Measurements from ENCODE around the gene DNAJC21.
A peak's percentile ranks its signal among the peaks of the same experiment; 100 is the strongest.
"Not testable (repeated sequence)": the region's sequence is repeated elsewhere in the genome, so short reads cannot be mapped to it uniquely, and the experiment has no call there.

The DNAJC21 gene

DNA sequence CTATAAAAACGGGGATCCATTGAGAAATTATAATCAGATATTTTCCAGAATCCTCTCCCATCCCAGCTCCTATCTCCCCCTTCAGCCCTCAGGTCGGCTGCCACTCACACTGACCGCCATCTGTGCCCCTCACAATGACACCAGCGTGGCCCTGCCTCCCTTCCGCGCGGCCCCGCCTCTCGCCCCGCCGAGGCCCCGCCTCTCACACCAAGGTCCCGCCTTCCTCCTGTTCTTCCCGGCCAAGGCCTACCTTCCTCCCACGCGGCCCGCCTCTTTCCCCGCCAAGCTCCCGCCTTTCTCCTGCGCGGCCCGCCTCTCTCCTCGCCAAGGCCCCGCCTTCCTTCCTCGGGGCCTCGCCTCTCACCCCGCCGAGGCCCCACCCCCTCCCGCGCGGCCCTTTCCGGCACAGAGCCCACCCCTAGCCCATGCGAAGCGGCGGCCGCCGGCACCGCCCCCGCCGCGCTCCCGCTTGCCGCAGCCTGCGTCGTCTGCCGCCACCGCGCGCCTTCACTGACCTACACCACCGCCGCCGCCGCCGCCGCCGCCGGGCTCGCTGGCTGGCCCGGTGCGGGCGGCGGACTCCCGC lies at the start of gene DNAJC21:
TSS of gene DNAJC21 (plus strand) at position 426 of the 586 bp plus-strand sequence. CDS start 261 bp downstream, outside the sequence.
- peak; percentile 97 to 100 for DNase-seq

DNA sequence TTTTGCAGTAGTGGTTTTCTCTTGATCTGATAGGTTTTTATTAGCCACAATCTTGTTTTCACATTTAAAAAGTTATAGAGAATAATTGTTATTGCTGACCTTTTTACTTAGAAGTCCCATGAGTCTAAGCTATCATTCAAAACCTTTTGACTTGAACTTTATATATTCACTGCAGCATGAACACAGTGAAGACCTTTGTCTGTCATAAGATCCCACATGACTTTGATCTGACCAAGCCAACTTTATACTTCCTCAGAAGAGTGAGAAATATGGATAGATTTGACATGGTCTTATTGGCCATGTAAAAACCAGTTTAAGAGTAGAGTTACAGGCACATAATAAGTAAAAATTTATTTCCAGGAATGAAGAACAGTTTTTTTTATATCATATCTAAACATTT lies 48.1 kb upstream of the DNAJC21 start:
- no peak for DNase-seq

DNA sequence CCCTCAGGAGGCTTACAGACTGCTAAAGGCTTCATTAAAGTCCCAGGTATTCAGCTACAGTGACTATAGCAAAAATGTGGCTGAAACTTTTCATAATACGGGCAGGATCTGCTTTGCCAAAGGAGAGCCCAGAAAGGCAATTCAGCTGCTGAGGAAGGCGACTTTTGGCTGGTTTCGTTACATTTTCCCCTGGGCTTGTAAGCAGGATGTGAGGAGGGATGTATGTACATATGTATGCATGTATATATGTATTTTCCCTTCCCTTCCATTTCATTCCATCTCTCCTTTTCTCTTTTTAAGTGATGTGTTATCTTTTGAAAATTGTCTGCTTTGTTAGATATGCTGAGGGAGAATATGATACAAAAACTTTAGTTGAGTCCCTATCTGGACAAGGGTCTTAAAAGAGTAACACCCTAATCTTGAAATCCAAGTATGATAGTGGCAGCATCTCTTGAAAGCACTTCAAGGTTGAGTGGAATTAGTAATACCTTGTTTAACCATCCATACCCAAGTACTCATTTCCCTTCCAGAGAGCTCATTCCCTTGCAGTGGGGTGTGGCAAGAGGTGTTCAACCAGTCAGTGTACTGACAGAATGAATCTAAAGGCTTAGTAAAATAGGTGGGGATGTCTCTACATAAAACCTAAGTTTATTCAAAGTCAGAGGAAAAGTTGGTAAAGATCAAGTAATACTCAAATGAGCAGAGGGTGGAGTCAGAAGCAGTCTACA lies 42.8 kb upstream of the DNAJC21 start:
- DNase-seq: no peak

DNA sequence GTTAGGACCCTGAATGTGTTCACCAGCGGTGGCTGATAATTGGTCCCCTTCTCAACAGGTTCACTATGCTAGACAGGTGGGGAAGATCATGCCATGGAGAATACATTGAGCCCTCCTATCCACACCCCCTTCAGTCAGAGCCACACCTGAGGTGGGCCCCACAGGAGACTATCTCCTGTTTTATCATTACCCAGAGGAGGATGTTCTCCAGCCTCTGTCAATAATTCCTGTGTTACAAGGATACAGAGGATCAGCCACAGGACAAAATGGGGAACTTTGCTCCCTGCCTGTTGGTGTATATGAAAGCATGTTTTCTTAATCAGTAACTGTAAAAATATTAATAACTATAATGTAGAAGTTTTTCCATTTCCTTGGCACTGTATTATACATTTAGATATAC lies 40.0 kb upstream of the DNAJC21 start:
- no peak for DNase-seq

DNA sequence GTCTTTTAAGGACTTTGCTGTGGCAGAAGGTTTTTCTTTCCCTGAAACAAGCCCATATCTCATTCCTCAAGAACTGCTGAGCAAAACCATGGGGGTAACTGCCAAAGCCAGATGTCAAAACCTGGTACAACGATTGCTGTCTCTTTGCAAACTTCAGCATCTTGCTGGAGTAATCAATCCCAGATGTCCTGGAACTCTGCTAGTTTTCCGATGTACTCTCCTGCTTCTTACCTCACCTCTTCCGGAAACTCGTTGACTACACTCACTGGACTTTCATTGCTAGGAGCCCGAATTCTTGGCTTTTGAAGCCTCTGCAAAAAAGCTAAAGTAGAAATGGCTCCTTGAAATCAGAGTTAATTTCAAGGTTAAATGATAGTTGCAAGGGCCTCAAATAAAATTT lies 37.4 kb upstream of the DNAJC21 start:
- DNase-seq: no peak

DNA sequence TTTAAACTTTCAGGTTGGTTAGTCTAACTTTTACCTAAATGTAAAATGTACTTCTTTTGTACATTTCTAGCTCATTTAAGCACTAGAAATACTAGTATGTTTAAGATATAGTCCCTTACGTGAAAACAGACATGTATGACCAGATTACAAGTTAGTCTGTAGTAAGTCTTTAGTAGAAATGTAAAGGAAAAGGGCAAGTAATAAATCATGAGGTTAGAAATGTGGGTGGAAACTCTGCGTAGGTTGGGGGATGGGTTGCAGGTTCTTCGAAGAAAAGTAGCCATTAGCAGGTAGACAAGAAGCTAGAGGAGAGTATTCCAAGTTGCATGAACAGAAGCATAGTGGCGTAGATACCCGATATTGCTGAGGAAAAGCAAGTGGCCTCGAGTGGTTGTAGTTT lies 36.9 kb upstream of the DNAJC21 start:
- DNase-seq: no peak

DNA sequence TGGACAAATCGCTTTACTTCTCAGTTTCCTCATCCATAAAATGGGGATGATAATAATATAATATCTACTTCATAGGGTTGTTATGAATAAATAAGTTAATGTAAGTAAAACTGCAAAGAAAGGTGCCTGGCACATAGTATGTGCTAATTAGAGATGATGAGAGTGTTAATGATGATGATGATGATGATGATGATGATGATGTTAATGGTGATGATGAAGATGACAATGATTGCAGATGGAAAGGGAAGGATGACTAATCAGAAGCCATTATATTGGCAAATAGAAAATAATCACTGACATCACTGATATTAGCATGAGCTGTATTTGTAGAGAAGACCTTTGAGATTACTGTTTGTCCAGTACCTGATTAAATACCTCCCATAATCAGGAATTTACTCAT lies 34.6 kb upstream of the DNAJC21 start:
- DNase-seq: no peak

DNA sequence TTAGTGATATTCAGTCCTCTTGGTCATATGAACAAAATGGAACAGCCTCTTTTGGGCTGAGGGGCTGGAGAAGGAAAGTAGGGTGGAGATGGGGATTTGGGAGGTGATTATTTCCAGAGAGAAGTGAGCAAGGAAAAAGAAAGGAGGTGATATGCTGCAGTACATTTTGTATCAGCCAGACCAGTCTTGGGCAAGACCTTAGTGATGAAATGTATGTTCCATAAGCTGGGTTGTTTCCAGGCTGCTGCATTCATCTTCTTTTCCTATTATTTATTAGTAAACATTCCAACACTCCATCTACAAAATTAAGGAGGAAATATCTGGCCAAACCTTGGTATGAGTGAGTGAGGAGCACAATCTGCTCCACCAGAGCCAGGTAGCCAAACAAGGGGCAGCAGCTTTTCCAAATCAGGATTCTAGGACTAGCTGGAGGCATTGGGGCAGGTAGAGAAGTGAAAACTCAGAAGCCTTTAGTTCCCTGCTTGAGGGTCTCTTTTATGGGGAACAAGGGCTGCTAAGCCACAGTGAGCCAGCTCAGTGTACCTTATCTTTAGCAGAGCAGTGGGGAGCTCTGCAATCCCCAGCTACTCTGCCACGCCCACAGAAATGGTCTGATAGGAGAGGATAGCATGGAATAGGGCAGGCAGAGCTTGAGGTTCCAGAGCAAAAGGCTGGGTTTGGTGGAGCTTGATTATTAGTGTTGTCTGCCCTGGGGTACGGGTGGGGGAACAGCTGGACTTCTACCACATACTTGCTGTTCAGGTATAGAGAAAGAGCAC lies 33.5 kb upstream of the DNAJC21 start:
- no peak for DNase-seq

DNA sequence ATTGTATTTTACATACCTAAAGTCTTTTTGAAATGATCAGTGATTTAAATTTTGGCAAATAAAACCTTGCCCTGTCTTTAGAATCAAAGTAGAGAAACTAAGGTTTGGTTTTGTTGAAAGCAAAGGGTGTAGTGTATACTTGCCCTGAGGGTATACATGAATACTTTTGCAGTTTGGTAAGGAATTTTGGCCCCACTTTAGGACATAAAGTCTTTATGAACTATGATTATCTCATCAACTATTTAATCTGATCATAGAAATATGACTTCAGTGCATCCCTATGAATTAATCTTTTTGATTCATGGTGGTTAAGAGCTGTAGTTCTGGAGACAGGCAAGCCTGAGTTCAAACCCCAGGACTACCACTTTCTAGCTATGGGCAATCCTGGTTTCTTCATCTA lies 31.7 kb upstream of the DNAJC21 start:
- no peak for DNase-seq

DNA sequence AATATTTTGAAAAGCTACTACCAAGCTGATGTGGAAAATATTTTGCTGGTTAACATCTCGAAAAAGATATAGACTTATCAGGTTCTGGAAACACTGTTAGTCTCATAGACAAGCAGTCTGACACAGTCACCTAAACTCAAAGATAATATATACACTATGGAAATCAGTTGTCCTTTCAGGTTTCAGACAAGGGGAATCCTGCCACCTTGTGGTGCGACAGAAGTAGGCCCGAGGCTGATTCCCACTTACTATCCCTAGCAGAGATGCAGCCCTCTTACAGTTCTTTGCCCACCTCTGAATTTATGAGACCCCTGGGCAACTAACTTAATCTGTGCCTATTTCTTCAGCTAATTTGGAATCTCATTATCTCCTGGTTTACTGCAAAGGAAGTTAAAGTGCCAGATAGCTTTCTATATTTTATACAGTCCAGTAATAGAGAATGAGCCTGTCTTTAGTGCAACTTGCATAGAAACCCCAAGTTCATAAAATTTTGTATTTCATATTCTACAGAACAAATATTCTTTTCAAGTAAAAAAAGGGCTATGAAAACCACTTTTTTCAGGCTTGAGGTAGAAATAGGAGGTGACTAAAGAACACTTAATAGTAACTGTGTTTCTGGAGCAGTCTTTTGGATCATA lies 31.0 kb upstream of the DNAJC21 start:
- DNase-seq: peak; percentile 83 to 87

DNA sequence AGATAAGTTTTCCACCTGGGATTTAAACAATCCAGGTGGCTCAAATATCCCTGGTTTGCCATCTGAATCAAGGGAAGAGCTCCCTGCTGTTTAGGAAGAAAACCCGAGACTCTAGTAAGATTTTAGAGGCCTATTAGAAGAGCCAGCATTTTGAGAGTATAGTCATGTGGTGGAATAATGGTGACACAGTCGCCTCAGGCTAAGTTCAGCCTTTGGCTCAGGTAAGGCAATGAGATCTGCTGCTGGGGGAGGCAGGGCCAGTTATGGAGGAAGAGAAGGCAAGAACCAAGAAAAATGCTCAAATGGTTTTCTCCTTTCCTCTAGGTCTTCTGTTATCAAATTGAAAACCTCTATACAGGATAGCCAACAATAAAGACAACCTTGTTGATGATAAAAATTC lies 30.3 kb upstream of the DNAJC21 start:
- no peak for DNase-seq

DNA sequence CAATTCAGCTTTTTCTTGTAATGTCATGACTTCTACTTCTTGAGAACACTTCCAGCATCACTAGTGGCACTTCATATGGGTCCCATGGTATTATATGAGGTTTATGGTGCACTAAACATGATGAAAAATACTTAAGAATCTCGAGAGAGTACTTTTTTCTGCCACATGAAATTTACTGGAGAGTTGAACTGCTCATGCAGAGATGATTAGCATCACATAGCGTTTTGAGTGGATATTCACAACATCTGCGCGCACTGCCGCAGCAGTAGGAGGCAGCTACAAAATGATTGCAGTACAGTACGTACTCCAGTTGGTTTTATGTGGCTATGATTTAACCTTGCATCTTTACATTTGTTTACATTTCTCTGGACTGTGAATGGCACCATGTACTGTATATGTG lies 28.7 kb upstream of the DNAJC21 start:
- no peak for DNase-seq

DNA sequence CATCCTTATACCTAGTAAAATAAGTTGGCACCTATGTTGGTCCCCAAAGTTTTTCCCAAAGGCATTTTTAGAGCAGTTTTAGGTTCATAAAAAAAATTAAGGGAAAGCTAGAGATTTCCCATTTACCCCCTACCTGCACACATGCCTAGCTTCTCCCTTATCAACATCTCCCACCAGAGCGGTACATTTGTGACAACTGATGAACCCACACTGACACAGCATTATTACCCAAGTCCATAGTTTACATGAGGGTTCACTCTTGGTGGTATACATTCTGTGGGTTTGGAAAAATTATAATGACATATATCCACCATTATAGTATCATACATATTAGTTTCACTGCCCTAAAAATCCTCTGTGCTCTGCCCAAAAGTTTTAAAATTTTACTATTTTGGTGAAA lies 26.1 kb upstream of the DNAJC21 start:
- no peak for DNase-seq

DNA sequence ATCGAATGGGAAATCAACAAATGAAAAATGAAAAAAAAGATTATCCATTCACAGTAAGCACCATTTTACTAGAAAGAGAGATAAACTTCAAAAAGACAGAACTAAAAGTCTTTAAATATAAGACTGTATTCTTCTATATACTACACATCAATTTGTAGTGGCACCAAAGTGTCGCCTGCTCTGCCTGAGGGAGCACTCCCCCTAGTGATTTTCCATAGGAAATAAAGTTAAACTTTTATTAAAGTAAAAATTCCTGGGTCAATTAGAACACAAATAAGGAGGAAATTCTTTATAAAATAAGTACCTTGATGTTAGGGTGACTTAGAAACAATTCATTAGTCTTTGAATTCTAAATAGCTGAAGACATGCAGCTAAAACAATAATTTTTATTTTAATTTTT lies 23.8 kb upstream of the DNAJC21 start:
- peak in 1 of 2 experiments; percentile 38 for DNase-seq

DNA sequence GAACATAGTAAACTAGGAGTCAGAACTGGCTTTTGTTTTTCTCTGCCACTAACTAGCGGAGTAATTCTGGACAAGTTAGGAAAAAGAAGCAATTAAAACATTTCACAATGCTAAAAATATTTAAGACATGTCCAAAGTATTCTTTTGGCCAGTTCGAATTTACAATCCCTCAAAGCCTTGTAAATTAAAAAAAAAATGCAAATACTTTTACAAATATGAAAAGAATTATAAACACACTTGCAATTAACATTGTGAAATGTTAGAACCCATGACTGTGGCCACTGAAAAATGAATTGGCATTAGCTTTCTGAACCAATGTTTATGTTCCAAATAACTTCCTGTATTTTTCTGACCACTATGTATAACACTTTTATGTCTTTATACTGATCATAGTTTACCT lies 16.3 kb upstream of the DNAJC21 start:
- no peak for DNase-seq

DNA sequence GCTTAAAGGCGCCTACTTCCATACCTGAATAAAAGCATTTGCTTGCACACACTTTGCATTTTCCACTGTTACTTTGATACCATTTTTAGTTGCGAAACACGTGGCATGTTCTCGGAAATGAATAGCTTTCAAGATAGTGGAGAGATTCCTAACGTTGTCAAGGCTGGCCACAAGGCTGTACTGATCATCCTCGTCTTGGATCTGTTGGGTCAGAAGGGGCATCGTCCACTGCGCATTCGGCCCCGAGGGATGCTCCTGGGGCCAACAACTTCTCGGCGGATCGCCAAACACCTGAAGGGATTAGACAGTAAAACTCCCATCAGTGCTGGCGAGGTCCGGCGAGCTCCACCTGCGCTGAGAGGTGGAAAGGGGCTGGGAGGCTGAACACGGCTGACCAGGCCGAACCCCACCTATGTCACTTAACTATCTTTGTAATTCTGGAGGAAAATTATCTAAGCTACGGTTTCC lies 14.7 kb upstream of the DNAJC21 start:
- peak in 1 of 2 experiments; percentile 64 for DNase-seq

DNA sequence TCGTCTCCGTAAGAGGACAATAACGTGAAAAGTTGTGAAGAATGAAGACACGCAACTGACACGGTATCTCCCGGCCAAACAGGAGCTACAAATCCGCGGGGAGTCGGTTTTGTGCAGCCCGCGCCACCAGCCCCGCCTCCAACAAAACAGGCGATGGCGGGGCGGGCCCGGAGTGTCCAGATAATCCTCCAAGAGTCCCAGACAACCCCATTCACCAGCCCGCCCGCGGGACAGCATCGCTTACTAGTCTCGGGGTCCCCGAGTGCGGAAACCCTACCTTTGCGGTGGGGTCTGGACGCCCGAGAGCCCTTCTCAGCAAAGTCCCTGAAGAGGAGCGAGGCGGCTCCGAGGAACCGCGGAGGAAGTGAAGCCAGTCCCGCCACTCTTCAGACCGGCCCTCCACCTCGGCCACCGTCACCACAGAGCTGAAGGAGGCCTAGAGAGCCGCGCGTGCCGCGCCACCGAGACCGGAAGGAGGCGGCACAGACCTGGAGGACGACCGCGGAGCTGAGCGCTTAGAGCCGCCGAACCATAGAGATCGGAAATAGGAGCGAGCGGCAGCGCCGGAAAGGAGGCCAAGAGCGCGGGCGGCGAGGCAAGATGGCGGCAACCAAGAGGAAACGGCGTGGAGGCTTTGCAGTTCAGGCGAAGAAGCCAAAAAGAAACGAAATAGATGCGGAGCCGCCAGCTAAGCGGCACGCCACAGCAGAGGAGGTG lies 14.1 kb upstream of the DNAJC21 start, which contains the start of the genes BRIX1 and RAD1:
TSS of gene BRIX1 (plus strand) at position 573 of the 717 bp plus-strand sequence. CDS start at position 601, 28 bp downstream.
TSS of gene RAD1 (minus strand) at position 366 of the 717 bp plus-strand sequence. CDS start 612 bp downstream, outside the sequence.
- peak; percentile 98 to 99 for DNase-seq

DNA sequence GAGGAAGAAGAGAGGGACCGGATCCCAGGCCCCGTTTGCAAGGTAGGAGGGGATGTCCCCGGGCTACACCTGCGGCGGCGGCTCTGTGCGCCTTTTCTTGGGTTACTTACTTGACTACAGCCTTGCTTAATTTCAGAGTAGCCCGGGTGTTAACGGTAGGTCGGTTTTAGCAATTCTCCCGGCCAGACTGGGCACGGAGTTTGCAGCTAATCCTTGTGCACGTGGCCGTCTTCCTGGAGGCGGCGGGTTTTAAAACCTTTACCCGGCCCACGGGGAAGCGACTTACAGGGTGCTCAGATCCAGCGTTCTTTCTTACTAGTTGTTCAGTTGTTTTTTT lies 13.5 kb upstream of the DNAJC21 start:
- peak in 1 of 2 experiments; percentile 58 for DNase-seq

DNA sequence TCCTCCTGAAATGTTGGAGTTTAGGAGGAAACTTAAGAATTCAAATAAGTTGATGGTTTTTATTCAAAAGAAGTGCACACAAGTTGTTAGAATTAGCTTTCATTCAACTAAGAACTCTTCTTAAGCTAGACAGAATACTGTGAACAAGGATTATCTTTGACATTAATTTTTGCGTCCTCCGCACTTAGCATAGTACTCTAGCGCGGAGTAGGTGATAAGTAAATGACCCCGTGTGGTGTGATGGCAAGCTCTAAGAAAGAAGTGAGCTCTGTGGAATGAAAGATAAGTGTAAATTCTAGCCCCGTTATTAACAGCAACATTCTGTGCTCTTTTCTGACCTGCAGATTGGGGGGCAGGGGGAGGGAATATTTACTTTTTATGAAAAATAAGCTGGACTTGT lies 12.8 kb upstream of the DNAJC21 start:
- DNase-seq: no peak

DNA sequence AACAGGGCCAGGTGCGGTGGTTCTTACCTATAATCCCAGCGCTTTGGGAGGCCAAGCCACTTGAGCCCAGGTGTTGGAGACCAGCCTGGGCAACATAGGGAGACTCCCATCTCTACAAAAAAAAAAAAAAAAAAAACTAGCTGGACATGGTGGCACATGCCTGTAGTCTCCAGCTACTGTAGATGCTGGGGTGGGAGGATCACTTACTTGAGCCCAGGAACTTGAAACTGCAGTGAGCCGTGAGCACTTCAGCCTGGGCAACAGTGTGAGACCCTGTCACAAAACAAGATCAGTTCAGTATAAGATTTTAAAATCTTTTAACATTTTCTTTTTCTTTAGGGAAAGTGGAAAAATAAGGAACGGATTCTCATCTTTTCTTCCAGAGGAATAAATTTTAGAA lies 11.3 kb upstream of the DNAJC21 start:
- DNase-seq: no peak

DNA sequence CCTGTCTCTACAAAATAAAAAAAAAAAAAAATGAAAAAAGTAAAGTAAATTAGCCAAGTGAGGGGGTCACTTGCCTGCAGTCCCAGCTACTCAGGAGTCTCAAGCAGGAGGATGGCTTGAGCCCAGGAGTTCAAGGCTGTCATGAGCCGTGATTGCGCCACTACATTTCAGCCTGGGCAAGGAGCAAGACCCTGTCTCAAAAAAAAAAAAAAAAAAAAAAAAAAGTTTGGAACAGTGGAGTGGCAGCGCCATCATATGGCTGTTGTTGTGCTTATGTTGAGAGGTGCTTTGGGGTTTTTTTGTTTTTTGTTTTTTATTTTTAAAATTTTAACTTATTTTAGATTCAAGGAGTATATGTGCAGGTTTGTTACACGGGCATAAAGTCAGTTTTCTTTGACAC lies 10.3 kb upstream of the DNAJC21 start:
- no peak for DNase-seq

DNA sequence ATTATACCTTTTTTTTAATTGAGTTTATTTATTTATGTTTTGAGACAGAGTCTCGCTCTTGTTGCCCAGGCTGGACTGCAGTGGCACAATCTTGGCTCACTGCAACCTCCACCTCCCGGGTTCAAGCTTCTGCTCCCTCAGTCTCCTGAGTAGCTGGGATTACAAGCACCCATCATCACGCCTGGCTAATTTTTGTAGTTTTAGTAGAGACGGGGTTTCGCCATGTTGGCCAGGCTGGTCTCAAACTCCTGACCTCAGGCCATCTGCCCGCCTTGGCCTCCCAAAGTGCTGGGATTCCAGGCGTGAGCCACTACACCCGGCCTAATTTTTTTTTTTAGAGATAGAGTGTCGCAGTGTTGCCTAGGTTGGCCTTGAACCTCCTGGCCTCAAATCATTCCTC lies 6.1 kb upstream of the DNAJC21 start:
- not testable (repeated sequence) for DNase-seq
